HL-60 (cell line): ENCODE results near the gene NID2.

Experiments
- CTCF ChIP-seq: IDR thresholded peaks from one replicate; pipeline ENCODE4 v1.5.1; 2011; ENCODE audit warnings: low read length, control low read depth, inconsistent platforms; ENCODE audit not compliant: insufficient read depth
- GABPA ChIP-seq: IDR thresholded peaks from 2 replicates; pipeline ENCODE4 v1.6.1; 2012; ENCODE audit warnings: low read depth
- SPI1 ChIP-seq: IDR thresholded peaks from 2 replicates; pipeline ENCODE4 v1.6.1; 2012; ENCODE audit warnings: low read depth, mild to moderate bottlenecking, borderline replicate concordance

- TF ChIP-seq CTCF (no peak), SPI1 (no peak), GABPA (no peak)
Observed at GRCh38 chr14:52007637-52008036, 61.2 kb downstream of the NID2 start.
